Measurements from ENCODE around the gene ASGR2. TPM values are rescaled to one million over a fixed set of nuclear protein-coding genes. Genes with fewer than 3 reads are reported as not detected.
"Not testable (repeated sequence)": the region's sequence is repeated elsewhere in the genome, so short reads cannot be mapped to it uniquely, and the experiment has no call there.

ASGR2 gene
- polyA plus RNA-seq, 1 donor (not counting 4 experiments of a cell fraction or from before 2014, with no cell fraction given), result not detected

- H3K9me3 ChIP-seq (ENCODE audit: control insufficient read depth, low read depth, low read length), result no peaks in the 10 kb centered on the region
- DNase-seq (ENCODE audit: low read depth, low spot score) (no peak), FAIRE-seq (no peak)
- H3K4me2 ChIP-seq (ENCODE audit: control insufficient read depth, extremely low read depth, insufficient read depth, low read depth, low read length), result no peak overlapping the region
- H3K9ac ChIP-seq (ENCODE audit: control insufficient read depth, extremely low read depth, insufficient read depth, low read length), result no peak overlapping the region
- dilution Hi-C loops (cut with MboI; ENCODE audit: extremely low pct_ligation_motif_present, low sequenced_read_pairs), result no loop called here
- H3K79me2 ChIP-seq (ENCODE audit: control insufficient read depth, insufficient read depth, low read length), result no peaks in the 10 kb centered on the region
- no peak overlapping the region for H3K27ac ChIP-seq (ENCODE audit: control insufficient read depth, insufficient read depth, low read length)
- no peak overlapping the region for H2AFZ ChIP-seq (ENCODE audit: control insufficient read depth, low read length)
- no peaks in the 10 kb centered on the region for H3K36me3 ChIP-seq (ENCODE audit: control insufficient read depth in 2 of 2, extremely low read depth in 1 of 2, insufficient read depth in 2 of 2, low read length in 2 of 2)
- no peak for TF ChIP-seq CTCF (optimal IDR thresholded peaks at IDR 0.05 in 1 of 3, IDR thresholded peaks at IDR 0.05 in 1 of 3, conservative IDR thresholded peaks at IDR 0.05 in 1 of 3; ENCODE audit: extremely low read depth in 1 of 3, insufficient read depth in 2 of 3, low read length in 3 of 3)
- no peak for TF ChIP-seq EZH2 (IDR thresholded peaks at IDR 0.05; ENCODE audit: low read length)
- H4K20me1 ChIP-seq (ENCODE audit: control insufficient read depth, extremely low read depth, insufficient read depth, low read length), result peaks cover under 1% of the 10 kb centered on the region
- H3K4me1 ChIP-seq (ENCODE audit: control insufficient read depth, extremely low read depth, insufficient read depth, low read length), result no peaks in the 10 kb centered on the region
- no peaks in the 10 kb centered on the region for H3K9me1 ChIP-seq (ENCODE audit: control insufficient read depth, extremely low read depth, insufficient read depth, low read length)
- no peaks in the 10 kb centered on the region for H3K27me3 ChIP-seq (ENCODE audit: control insufficient read depth, extremely low read depth, insufficient read depth, low read length)
- no peak overlapping the region for H3K4me3 ChIP-seq (ENCODE audit: control insufficient read depth in 2 of 3, extremely low read depth in 1 of 3, insufficient read depth in 2 of 3, low read depth in 1 of 3, low read length in 3 of 3)
Observed at GRCh38 chr17:7129311-7129710, 14.7 kb upstream of the ASGR2 start.

- Histone ChIP-seq H3K27ac (ENCODE audit: control insufficient read depth, insufficient read depth, low read length) (no peak overlapping the region), H3K36me3 (ENCODE audit: control insufficient read depth in 2 of 2, extremely low read depth in 1 of 2, insufficient read depth in 2 of 2, low read length in 2 of 2) (no peaks in the 10 kb centered on the region), H3K9ac (ENCODE audit: control insufficient read depth, extremely low read depth, insufficient read depth, low read length) (no peak overlapping the region), H3K4me2 (ENCODE audit: control insufficient read depth, extremely low read depth, insufficient read depth, low read depth, low read length) (no peak overlapping the region), H3K9me1 (ENCODE audit: control insufficient read depth, extremely low read depth, insufficient read depth, low read length) (no peaks in the 10 kb centered on the region), H3K9me3 (ENCODE audit: control insufficient read depth, low read depth, low read length) (no peaks in the 10 kb centered on the region), H3K4me3 (ENCODE audit: control insufficient read depth in 2 of 3, extremely low read depth in 1 of 3, insufficient read depth in 2 of 3, low read depth in 1 of 3, low read length in 3 of 3) (no peak overlapping the region), H3K4me1 (ENCODE audit: control insufficient read depth, extremely low read depth, insufficient read depth, low read length) (no peaks in the 10 kb centered on the region), H4K20me1 (ENCODE audit: control insufficient read depth, extremely low read depth, insufficient read depth, low read length) (peaks cover 2% of the 10 kb centered on the region), H3K79me2 (ENCODE audit: control insufficient read depth, insufficient read depth, low read length) (no peaks in the 10 kb centered on the region), H2AFZ (ENCODE audit: control insufficient read depth, low read length) (no peak overlapping the region), H3K27me3 (ENCODE audit: control insufficient read depth, extremely low read depth, insufficient read depth, low read length) (no peaks in the 10 kb centered on the region)
- no peak for TF ChIP-seq EZH2 (IDR thresholded peaks at IDR 0.05; ENCODE audit: low read length)
- TF ChIP-seq CTCF (optimal IDR thresholded peaks at IDR 0.05 in 1 of 3, IDR thresholded peaks at IDR 0.05 in 1 of 3, conservative IDR thresholded peaks at IDR 0.05 in 1 of 3; ENCODE audit: extremely low read depth in 1 of 3, insufficient read depth in 2 of 3, low read length in 3 of 3), result no peak
- no peak for DNase-seq (ENCODE audit: low read depth, low spot score)
- dilution Hi-C loops (cut with MboI; ENCODE audit: extremely low pct_ligation_motif_present, low sequenced_read_pairs), result no loop called here
- FAIRE-seq, result no peak
Observed at GRCh38 chr17:7128160-7128559, 13.5 kb upstream of the ASGR2 start.

DNA sequence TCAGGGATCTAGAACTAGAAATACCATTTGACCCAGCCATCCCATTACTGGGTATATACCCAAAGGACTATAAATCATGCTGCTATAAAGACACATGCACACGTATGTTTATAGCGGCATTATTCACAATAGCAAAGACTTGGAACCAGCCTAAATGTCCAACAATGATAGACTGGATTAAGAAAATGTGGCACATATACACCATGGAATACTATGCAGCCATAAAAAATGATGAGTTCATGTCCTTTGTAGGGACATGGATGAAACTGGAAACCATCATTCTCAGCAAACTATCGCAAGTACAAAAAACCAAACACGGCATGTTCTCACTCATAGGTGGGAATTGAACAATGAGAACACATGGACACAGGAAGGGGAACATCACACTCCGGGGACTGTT, 12.9 kb upstream of the ASGR2 start:
- FAIRE-seq; H3K36me3 ChIP-seq (ENCODE audit: control insufficient read depth in 2 of 2, extremely low read depth in 1 of 2, insufficient read depth in 2 of 2, low read length in 2 of 2); H2AFZ ChIP-seq (ENCODE audit: control insufficient read depth, low read length); dilution Hi-C loops (cut with MboI; ENCODE audit: extremely low pct_ligation_motif_present, low sequenced_read_pairs); H4K20me1 ChIP-seq (ENCODE audit: control insufficient read depth, extremely low read depth, insufficient read depth, low read length); H3K4me3 ChIP-seq (ENCODE audit: control insufficient read depth in 2 of 3, extremely low read depth in 1 of 3, insufficient read depth in 2 of 3, low read depth in 1 of 3, low read length in 3 of 3); H3K9ac ChIP-seq (ENCODE audit: control insufficient read depth, extremely low read depth, insufficient read depth, low read length); H3K27ac ChIP-seq (ENCODE audit: control insufficient read depth, insufficient read depth, low read length); H3K9me1 ChIP-seq (ENCODE audit: control insufficient read depth, extremely low read depth, insufficient read depth, low read length); H3K79me2 ChIP-seq (ENCODE audit: control insufficient read depth, insufficient read depth, low read length); H3K9me3 ChIP-seq (ENCODE audit: control insufficient read depth, low read depth, low read length); H3K4me1 ChIP-seq (ENCODE audit: control insufficient read depth, extremely low read depth, insufficient read depth, low read length); H3K27me3 ChIP-seq (ENCODE audit: control insufficient read depth, extremely low read depth, insufficient read depth, low read length); DNase-seq (ENCODE audit: low read depth, low spot score); H3K4me2 ChIP-seq (ENCODE audit: control insufficient read depth, extremely low read depth, insufficient read depth, low read depth, low read length): not testable (repeated sequence)

- H3K4me2 ChIP-seq (ENCODE audit: control insufficient read depth, extremely low read depth, insufficient read depth, low read depth, low read length); H3K4me3 ChIP-seq (ENCODE audit: control insufficient read depth in 2 of 3, extremely low read depth in 1 of 3, insufficient read depth in 2 of 3, low read depth in 1 of 3, low read length in 3 of 3); H3K79me2 ChIP-seq (ENCODE audit: control insufficient read depth, insufficient read depth, low read length); dilution Hi-C loops (cut with MboI; ENCODE audit: extremely low pct_ligation_motif_present, low sequenced_read_pairs); DNase-seq (ENCODE audit: low read depth, low spot score); H4K20me1 ChIP-seq (ENCODE audit: control insufficient read depth, extremely low read depth, insufficient read depth, low read length); H3K27ac ChIP-seq (ENCODE audit: control insufficient read depth, insufficient read depth, low read length); H2AFZ ChIP-seq (ENCODE audit: control insufficient read depth, low read length); H3K9me3 ChIP-seq (ENCODE audit: control insufficient read depth, low read depth, low read length); H3K27me3 ChIP-seq (ENCODE audit: control insufficient read depth, extremely low read depth, insufficient read depth, low read length); H3K36me3 ChIP-seq (ENCODE audit: control insufficient read depth in 2 of 2, extremely low read depth in 1 of 2, insufficient read depth in 2 of 2, low read length in 2 of 2); FAIRE-seq; H3K9me1 ChIP-seq (ENCODE audit: control insufficient read depth, extremely low read depth, insufficient read depth, low read length); H3K9ac ChIP-seq (ENCODE audit: control insufficient read depth, extremely low read depth, insufficient read depth, low read length); H3K4me1 ChIP-seq (ENCODE audit: control insufficient read depth, extremely low read depth, insufficient read depth, low read length): not testable (repeated sequence)
Observed at GRCh38 chr17:7126386-7126785, 11.8 kb upstream of the ASGR2 start.

Measured in keratinocyte (primary cell).